Aorta (tissue), 5 donors: ENCODE measurements around the gene EXOC4. TPM values are rescaled to one million over a fixed set of nuclear protein-coding genes. Genes with fewer than 3 reads are reported as not detected.
"Not testable (repeated sequence)": the region's sequence is repeated elsewhere in the genome, so short reads cannot be mapped to it uniquely, and the experiment has no call there.

Experiments used
- ATAC-seq: fragments of 200-7000 bp; cut with Tn5 transposase; one replicate; pipeline ENCODE4 v1.9.1; 2022; ENCODE audit warnings: moderate library complexity; ENCODE audit not compliant: low FRiP score
- DNase-seq, 2 donors: peaks; one replicate each; pipeline ENCODE4 v3.0.0-alpha.2; 2020
- H3K27ac ChIP-seq, 2 donors: one replicate each; pipeline ENCODE4 v1.5.1; 2013; ENCODE audit warnings: low read length in 2 of 2, mild to moderate bottlenecking in 2 of 2, moderate library complexity in 2 of 2, control low read depth in 1 of 2, inconsistent platforms in 1 of 2, low read depth in 1 of 2
- H3K27me3 ChIP-seq, 2 donors: one replicate each; pipeline ENCODE4 v1.6.1; 2013; ENCODE audit warnings: control low read depth in 1 of 2, low read length in 1 of 2, mild to moderate bottlenecking in 1 of 2, moderate library complexity in 1 of 2; ENCODE audit not compliant: insufficient read depth in 2 of 2, control insufficient read depth in 1 of 2
- H3K36me3 ChIP-seq, 2 donors: one replicate each; pipeline ENCODE4 v1.6.1; 2013; ENCODE audit warnings: control low read depth in 1 of 2, low read length in 1 of 2, mild to moderate bottlenecking in 1 of 2; ENCODE audit not compliant: insufficient read depth in 2 of 2, control insufficient read depth in 1 of 2
- H3K4me1 ChIP-seq, 2 donors: one replicate each; pipeline ENCODE4 v1.6.1; 2013; ENCODE audit warnings: low read length in 2 of 2, control low read depth in 1 of 2, mild to moderate bottlenecking in 1 of 2, moderate library complexity in 1 of 2; ENCODE audit not compliant: insufficient read depth in 2 of 2, control insufficient read depth in 1 of 2
- H3K4me3 ChIP-seq, 2 donors: one replicate each; pipeline ENCODE4 v1.5.1; 2013; ENCODE audit warnings: low read length in 2 of 2, control low read depth in 1 of 2, mild to moderate bottlenecking in 1 of 2
- H3K9me3 ChIP-seq: one replicate; pipeline ENCODE4 v1.6.1; 2013; ENCODE audit warnings: mild to moderate bottlenecking, low read length; ENCODE audit not compliant: control insufficient read depth
- WGBS, 2 donors: extraction: QIAGEN DNeasy Blood & Tissue Kit; methylation state at CpG; one replicate each; pipeline ENCODE4 v1.1.7; 2013; 5-methylcytosine and 5-hydroxymethylcytosine counted together
- intact Hi-C, 2 donors: fragments of 100-400 bp; cut with DNase I; formaldehyde crosslinking; loops; one replicate each; pipeline versions ENCODE4 v1.14.2 to v1.15.0; 2022
- polyA plus RNA-seq, 2 donors: library from polyadenylated mRNA; stranded (reverse); fragments of 200-250 nt; gene quantifications; one replicate each; pipeline ENCODE4 v1.2.3, GENCODE V29; 2013
- total RNA-seq, 2 donors: library from RNA; stranded (reverse); fragmentation: NEBNext Ultra II Directional; extraction: Animal tissue kit (Norgen Biotek cat#: 25700); gene quantifications; one replicate each; pipeline ENCODE4 v1.2.1, GENCODE V29; 2021
- donor health status: healthy with polysubstance abuse.
- donor health status: Bipolar disorder and iron deficiency.
- donor health status: DM: no; HTN: no; CAD: no.
- donor health status: DM: no; HTN: no; CAD: no.
- donor health status: DM: yes; HTN: yes; CAD: no.

EXOC4 gene
- total and polyA plus RNA-seq, 4 donors, result 19.9 to 109 (median 45.9) TPM

DNA sequence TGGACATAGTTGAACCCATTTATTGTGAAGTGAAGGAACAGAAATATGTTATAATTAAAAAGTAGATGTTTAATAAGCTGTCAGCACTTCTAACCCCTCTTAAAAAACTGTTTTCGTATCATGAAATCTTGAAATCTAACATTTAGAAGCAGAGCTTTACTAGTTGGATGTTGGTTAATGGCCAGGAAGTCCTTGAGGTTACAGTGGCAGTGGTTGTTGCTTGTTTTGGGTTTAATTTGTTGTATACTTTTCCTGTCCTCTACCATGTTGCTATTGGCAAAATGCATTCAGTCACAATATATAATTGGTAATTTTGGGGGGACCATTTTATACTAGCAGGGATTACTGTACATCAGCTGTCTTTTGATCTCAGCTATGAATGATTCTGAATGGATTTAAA, 60.7 kb downstream of the EXOC4 start:
- Histone ChIP-seq H3K27ac (no peak overlapping the region), H3K4me3 (no peak overlapping the region), H3K27me3 (no peaks in the 10 kb centered on the region), H3K36me3 (no peaks in the 10 kb centered on the region), H3K9me3 (no peaks in the 10 kb centered on the region), H3K4me1 (no peaks in the 10 kb centered on the region)
- 94% methylated on average over 1 of the region's 1 CpG for WGBS, 2 donors
- no peak for ATAC-seq
- intact Hi-C loops, result no loop called here
- no peak for DNase-seq

DNA sequence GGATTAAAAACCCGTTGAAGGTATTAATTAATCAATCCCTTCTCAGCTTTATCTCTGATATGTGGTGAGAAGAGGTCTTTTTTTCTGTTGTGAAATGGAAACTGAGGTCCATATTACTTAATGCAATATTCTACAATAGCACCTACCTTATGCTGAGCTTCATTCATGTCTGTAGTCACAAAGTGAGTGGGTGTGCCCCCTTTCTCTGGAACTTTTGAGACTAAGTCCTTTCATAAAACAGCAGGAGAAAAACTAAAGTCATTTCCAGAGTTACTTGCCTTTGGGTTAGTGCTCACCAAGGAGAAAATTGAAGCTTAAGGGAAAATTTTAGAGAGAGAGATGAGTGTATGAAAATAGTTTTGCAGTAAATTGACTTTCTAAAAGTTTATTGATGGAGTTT, 61.2 kb downstream of the EXOC4 start:
- H3K4me3 ChIP-seq, result no peak overlapping the region
- H3K27ac ChIP-seq, result no peak overlapping the region
- WGBS, 2 donors, result 89 to 93% methylated on average over 1 of the region's 1 CpG
- H3K36me3 ChIP-seq, result no peaks in the 10 kb centered on the region
- no peaks in the 10 kb centered on the region for H3K27me3 ChIP-seq
- H3K4me1 ChIP-seq, result no peaks in the 10 kb centered on the region
- H3K9me3 ChIP-seq, result no peaks in the 10 kb centered on the region
- intact Hi-C loops, result no loop called here
- no peak for DNase-seq
- ATAC-seq, result no peak

DNA sequence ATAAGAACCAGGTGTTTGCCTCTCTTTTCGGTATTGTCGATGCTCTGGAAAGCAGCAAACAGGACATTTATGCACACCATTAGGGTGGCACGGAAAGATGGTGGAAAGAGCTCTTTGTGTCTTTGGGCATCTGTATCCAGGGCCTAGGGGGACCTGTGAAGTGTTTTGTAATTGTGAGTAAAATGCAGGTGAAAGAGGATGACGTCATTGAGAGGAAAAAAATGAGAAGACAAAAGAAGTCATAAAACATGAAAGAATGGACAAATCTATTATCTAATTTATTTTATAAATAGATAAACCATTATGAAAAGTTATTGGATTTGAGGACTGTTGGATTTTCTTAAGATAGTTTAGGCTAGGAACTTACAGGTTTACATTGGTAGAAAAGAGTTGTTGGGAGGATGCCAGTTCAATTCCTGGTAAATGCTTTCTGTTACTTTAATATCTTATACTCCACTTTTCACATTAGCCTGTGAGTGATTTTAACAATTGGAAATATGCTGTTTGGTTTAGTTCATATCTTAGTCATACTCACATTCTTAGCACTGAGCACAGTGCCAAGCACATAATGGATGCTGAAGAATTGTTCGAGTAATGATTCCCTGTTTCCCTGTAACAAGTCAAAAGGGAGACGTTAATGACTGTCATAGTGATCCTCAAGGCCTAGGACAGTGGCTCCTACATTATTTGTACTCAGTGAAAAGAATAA, 62.6 kb downstream of the EXOC4 start:
- ATAC-seq (no peak), DNase-seq (no peak)
- WGBS, 2 donors, result 63 to 69% methylated on average over 6 of the region's 6 CpGs
- Histone ChIP-seq H3K9me3 (no peaks in the 10 kb centered on the region), H3K4me1 (no peaks in the 10 kb centered on the region), H3K27ac (no peak overlapping the region), H3K36me3 (peaks cover 0 to 2% of the 10 kb centered on the region in 2 donors), H3K27me3 (no peaks in the 10 kb centered on the region), H3K4me3 (no peak overlapping the region)
- intact Hi-C loops, result no loop called here

DNA sequence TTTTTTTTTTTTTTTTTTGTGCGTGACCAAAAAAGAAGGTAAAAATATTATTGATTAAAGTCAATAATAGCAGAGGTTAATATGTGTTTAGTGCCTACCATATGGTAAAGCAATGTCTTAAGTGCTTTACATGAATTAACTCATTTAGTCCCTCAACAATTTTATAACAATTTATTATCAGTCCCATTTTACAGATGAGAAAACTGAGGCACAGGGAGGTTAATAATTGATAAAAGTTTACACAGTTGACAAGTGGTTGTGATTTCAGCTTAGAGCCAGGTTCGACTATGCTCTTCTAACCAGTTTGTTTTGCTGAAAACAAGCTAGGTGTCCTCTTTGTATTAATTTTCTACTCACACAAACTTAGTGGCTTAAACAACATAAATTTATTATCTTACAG, 67.0 kb downstream of the EXOC4 start:
- intact Hi-C loops, result no loop called here
- ATAC-seq, result no peak
- 94 to 98% methylated on average over 2 of the region's 2 CpGs for WGBS, 2 donors

DNA sequence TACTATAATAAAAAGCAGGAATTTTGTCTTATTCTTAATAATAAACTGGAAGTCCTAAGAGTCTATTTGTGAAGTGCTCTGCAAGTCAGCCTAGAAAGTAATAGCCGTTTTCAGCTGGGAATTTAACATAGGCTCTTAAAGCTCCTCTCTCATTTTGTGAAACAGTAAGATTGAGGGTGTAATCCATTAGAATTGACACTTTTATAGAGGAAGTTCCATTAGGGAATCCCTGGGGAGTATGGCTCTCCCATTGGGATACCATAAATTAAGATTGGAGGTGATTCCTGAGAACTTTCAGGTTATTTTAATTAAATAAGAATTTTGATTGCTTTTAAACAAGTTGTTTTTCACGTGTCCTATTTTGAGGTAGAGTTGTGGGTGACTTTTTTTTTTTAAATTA, 68.0 kb downstream of the EXOC4 start:
- no peak overlapping the region for H3K27ac ChIP-seq
- WGBS, 2 donors, result 75 to 78% methylated on average over 2 of the region's 2 CpGs
- ATAC-seq (no peak), DNase-seq (no peak)
- no peaks in the 10 kb centered on the region for H3K9me3 ChIP-seq
- intact Hi-C loops, result no loop called here
- no peaks in the 10 kb centered on the region for H3K4me1 ChIP-seq
- H3K4me3 ChIP-seq, result no peak overlapping the region
- H3K36me3 ChIP-seq, result peaks cover 0 to 2% of the 10 kb centered on the region in 2 donors
- H3K27me3 ChIP-seq, result no peaks in the 10 kb centered on the region

More for the DNA sequence above, 67.0 kb downstream of the EXOC4 start:
- Histone ChIP-seq H3K4me1 (no peaks in the 10 kb centered on the region), H3K27ac (no peak overlapping the region), H3K27me3 (no peaks in the 10 kb centered on the region), H3K36me3 (peaks cover 0 to 2% of the 10 kb centered on the region in 2 donors), H3K9me3 (no peaks in the 10 kb centered on the region), H3K4me3 (no peak overlapping the region)
- no peak for DNase-seq

DNA sequence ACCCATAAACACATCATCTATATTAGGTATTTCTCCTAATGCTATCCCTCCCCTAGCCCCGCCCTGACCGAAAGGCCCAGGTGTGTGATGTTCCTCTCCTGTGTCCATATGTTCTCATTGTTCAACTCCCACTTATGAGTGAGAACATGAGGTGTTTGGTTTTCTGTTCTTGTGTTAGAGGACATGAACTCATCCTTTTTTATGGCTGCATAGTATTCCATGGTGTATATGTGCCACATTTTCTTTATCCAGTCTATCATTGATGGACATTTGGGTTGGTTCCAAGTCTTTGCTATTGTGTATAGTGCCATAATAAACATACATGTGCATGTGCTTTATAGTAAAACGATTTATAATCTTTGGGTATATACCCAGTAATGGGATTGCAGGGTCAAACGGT, 68.5 kb downstream of the EXOC4 start:
- intact Hi-C loops, ATAC-seq, H3K4me3 ChIP-seq, H3K9me3 ChIP-seq, H3K36me3 ChIP-seq, H3K27me3 ChIP-seq, H3K4me1 ChIP-seq, H3K27ac ChIP-seq, DNase-seq: not testable (repeated sequence)
- WGBS, 2 donors, result 96 to 97% methylated on average over 4 of the region's 4 CpGs

DNA sequence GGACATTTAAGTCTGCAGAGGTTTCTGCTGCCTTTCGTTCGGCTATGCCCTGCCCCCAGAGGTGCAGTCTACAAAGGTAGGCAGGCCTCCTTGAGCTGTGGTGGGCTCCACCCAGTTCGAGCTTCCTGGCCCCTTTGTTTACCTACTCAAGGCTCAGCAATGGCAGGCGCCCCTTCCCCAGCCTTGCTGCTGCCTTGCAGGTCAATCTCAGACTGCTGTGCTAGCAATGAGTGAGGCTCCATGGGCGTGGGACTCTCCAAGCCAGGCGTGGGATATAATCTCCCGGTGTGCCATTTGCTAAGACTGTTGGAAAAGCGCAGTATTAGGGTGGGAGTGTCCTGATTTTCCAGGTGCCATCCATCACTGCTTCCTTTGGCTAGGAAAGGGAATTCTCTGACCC, 73.9 kb downstream of the EXOC4 start:
- H3K36me3 ChIP-seq, ATAC-seq: not testable (repeated sequence)
- 95 to 98% methylated on average over 8 of the region's 8 CpGs for WGBS, 2 donors

DNA sequence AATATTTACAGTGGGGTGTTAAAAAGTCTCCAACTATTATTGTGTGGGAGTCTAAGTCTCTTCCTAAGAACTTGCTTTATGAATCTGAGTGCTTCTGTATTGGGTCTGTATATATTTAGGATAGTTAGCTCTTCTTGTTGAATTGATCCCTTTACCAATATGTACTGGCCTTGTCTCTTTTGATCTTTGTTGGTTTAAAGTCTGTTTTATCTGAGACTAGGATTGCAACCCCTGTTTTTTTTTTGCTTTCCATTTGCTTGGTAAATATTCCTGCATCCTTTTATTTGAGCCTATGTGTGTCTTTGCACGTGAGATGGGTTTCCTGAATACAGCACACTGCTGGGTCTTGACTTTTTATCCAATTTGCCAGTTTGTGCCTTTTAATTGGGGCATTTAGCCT, 75.1 kb downstream of the EXOC4 start:
- intact Hi-C loops, H3K9me3 ChIP-seq, ATAC-seq, DNase-seq, H3K27me3 ChIP-seq, H3K36me3 ChIP-seq, H3K27ac ChIP-seq, H3K4me1 ChIP-seq, H3K4me3 ChIP-seq: not testable (repeated sequence)
- WGBS, 2 donors, result 96 to 98% methylated on average over 1 of the region's 1 CpG

More for the DNA sequence above, 73.9 kb downstream of the EXOC4 start:
- H3K9me3 ChIP-seq, H3K4me1 ChIP-seq, H3K4me3 ChIP-seq, intact Hi-C loops, H3K27me3 ChIP-seq, DNase-seq, H3K27ac ChIP-seq: not testable (repeated sequence)

DNA sequence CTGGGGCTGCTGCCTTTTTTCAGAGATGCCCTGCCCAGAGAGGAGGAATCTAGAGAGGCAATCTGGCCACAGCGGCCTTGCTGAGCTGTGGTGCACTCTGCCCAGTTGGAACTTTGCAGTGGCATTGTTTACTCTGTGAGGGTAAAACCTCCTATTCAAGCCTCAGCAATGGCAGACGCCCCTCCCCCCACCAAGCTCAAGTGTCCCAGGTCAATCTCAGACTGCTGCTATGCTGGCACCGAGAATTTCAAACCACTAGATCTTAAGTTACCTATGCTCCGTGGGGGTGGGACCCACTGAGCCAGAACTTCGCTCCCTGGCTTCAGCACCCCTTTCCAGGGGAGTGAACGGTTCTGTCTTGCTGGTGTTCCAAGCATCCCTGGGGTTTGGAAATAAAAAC, 77.2 kb downstream of the EXOC4 start:
- DNase-seq (no peak), ATAC-seq (no peak)
- H3K36me3 ChIP-seq, result no peaks in the 10 kb centered on the region
- no peak overlapping the region for H3K27ac ChIP-seq
- no peaks in the 10 kb centered on the region for H3K9me3 ChIP-seq
- no peak overlapping the region for H3K4me3 ChIP-seq
- no peaks in the 10 kb centered on the region for H3K27me3 ChIP-seq
- intact Hi-C loops, result no loop called here
- 83 to 87% methylated on average over 6 of the region's 6 CpGs for WGBS, 2 donors
- H3K4me1 ChIP-seq, result no peaks in the 10 kb centered on the region
